Chondrocyte (in vitro differentiated cells): ENCODE results near the gene PAX2. TPM values are rescaled to one million over a fixed set of nuclear protein-coding genes. Genes with fewer than 3 reads are reported as not detected.
A peak's percentile ranks its signal among the peaks of the same experiment; 100 is the strongest.

Source experiments
- DNase-seq: peaks from one replicate; pipeline ENCODE4 v3.0.0; 2021; ENCODE audit warnings: mixed read lengths, low spot score
- H3K27ac Mint-ChIP-seq: one replicate; pipeline ENCODE4 v1.8.0; 2021; ENCODE audit warnings: mild to moderate bottlenecking, moderate library complexity, mixed read lengths; ENCODE audit not compliant: unreplicated experiment
- H3K27me3 Mint-ChIP-seq: 2 replicates; pipeline ENCODE4 v1.8.0; 2021; ENCODE audit warnings: low read depth, mixed read lengths
- H3K36me3 Mint-ChIP-seq: 2 replicates; pipeline ENCODE4 v1.8.0; 2021; ENCODE audit warnings: low read depth, mixed read lengths
- H3K4me1 Mint-ChIP-seq: 2 replicates; pipeline ENCODE4 v1.8.0; 2021; ENCODE audit warnings: low read depth, mild to moderate bottlenecking, mixed read lengths
- H3K4me3 Mint-ChIP-seq: one replicate; pipeline ENCODE4 v1.8.0; 2021; ENCODE audit warnings: mild to moderate bottlenecking, moderate library complexity, mixed read lengths; ENCODE audit not compliant: unreplicated experiment
- H3K9me3 Mint-ChIP-seq: 2 replicates; pipeline ENCODE4 v1.8.0; 2021; ENCODE audit warnings: low read depth, mixed read lengths
- total RNA-seq: library from RNA; stranded (reverse); gene quantifications from 3 replicates; pipeline ENCODE4 v1.2.1, GENCODE V29; 2021
- TF ChIP-seq, protein P1 (sequence below): fragments of 200-600 bp; sonication (generic); IDR thresholded peaks from 2 replicates; pipeline ENCODE4 v1.5.0; 2021; ENCODE audit warnings: antibody characterized with exemption, mild to moderate bottlenecking, moderate library complexity

Gene PAX2
- total RNA-seq, 1 donor from 2014 or later: 0.62 TPM

DNA sequence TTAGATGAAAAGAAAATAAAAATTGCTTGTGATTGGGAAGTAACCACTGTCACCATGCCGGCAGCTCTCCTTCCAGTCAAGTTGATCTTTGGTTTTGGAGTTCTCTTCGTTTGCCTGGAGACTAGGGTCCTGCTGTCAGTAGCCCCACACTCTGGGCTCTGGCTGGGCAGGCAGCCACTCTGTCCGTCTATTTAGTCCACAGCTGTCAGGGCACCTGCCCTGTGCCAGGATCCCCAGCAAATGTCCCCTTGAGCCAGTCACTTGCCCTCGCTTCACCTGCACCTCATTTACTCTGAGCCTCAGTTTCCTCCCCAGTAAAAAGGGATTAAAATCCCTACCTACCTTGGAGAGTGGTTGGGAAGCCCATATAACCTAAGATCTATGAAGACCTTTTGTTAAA, 55.5 kb downstream of the PAX2 start:
- H3K9me3 Mint-ChIP-seq: no peaks in the 10 kb centered on the region
- no peaks in the 10 kb centered on the region for H3K4me1 Mint-ChIP-seq
- no peak overlapping the region for H3K4me3 Mint-ChIP-seq
- H3K27ac Mint-ChIP-seq: no peak overlapping the region
- H3K36me3 Mint-ChIP-seq: no peaks in the 10 kb centered on the region
- TF ChIP-seq, protein P1, sequence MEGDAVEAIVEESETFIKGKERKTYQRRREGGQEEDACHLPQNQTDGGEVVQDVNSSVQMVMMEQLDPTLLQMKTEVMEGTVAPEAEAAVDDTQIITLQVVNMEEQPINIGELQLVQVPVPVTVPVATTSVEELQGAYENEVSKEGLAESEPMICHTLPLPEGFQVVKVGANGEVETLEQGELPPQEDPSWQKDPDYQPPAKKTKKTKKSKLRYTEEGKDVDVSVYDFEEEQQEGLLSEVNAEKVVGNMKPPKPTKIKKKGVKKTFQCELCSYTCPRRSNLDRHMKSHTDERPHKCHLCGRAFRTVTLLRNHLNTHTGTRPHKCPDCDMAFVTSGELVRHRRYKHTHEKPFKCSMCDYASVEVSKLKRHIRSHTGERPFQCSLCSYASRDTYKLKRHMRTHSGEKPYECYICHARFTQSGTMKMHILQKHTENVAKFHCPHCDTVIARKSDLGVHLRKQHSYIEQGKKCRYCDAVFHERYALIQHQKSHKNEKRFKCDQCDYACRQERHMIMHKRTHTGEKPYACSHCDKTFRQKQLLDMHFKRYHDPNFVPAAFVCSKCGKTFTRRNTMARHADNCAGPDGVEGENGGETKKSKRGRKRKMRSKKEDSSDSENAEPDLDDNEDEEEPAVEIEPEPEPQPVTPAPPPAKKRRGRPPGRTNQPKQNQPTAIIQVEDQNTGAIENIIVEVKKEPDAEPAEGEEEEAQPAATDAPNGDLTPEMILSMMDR: no peak
- H3K27me3 Mint-ChIP-seq: peaks cover 71% of the 10 kb centered on the region
- peak; percentile 71 for DNase-seq

DNA sequence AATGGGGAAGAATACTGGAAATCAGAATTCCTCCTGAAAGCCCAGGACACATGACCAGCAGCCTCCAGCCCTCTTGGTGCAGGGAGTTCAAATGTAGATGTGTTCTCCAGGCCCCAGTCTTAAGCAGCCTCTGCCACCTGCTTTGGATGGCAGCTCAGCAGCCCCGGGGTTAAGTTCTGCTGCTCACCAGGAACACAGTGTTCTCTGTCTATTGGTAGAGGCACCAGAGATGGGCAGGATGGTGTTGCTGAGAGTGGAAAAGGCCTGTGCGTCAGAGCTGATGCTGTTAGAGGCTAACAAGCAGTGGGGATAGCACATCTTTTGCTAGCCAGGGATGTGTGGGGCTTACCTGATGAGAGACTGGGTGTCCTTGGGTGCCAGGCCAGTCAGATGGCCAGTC, 56.8 kb downstream of the PAX2 start:
- peak; percentile 43 for DNase-seq
- no peaks in the 10 kb centered on the region for H3K4me1 Mint-ChIP-seq
- TF ChIP-seq, protein P1: no peak
- no peak overlapping the region for H3K27ac Mint-ChIP-seq
- H3K27me3 Mint-ChIP-seq: peaks cover 74% of the 10 kb centered on the region
- no peak overlapping the region for H3K4me3 Mint-ChIP-seq
- H3K36me3 Mint-ChIP-seq: no peaks in the 10 kb centered on the region
- no peaks in the 10 kb centered on the region for H3K9me3 Mint-ChIP-seq

DNA sequence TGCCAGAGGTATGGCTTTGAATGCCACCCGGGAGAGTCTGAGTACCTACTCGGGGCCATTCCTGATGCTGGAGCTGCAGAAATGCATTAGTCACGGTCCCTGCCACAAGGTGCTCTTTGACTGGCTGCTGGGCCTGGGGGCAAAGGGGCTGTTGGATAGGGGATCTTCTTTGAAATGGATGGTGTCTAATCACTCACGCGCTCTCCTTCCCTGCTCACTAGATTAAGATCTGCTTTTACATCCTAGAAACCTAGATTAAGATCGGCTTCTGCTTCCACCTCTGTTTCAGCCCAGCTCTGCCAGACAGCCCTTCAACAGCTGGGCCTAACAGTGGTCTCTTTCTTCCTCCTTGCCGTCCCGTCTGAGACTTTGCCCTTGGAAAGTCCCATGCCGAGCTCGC, 57.2 kb downstream of the PAX2 start:
- TF ChIP-seq, protein P1: no peak
- Mint-ChIP-seq H3K27me3 (peaks cover 74% of the 10 kb centered on the region), H3K27ac (no peak overlapping the region), H3K36me3 (no peaks in the 10 kb centered on the region), H3K4me3 (no peak overlapping the region), H3K4me1 (no peaks in the 10 kb centered on the region), H3K9me3 (no peaks in the 10 kb centered on the region)
- peak; percentile 47 for DNase-seq

DNA sequence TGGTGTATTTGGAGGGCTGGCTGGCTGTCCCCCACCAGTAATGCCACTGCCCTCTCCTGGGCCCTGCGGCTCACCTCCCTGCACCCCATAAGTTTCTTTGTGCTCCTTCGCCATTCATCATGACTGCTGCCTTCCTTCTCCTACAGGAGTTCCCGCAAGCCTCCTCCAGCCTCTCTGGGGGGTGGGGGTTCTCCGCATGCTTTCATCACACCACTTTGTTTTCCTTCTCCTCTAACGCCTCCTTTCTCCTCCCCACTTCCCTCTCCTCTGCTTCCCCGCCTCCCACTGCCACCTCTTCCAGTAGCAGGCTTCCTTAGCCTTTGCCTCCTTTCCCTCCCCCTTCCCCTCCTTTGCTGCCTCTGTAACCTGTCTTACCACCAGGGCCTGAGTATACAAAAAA, 58.1 kb downstream of the PAX2 start:
- Mint-ChIP-seq H3K27me3 (peaks cover 73% of the 10 kb centered on the region), H3K4me1 (no peaks in the 10 kb centered on the region), H3K36me3 (no peaks in the 10 kb centered on the region), H3K4me3 (no peak overlapping the region), H3K9me3 (no peaks in the 10 kb centered on the region), H3K27ac (no peak overlapping the region)
- TF ChIP-seq, protein P1: no peak
- DNase-seq: peak; percentile 58

DNA sequence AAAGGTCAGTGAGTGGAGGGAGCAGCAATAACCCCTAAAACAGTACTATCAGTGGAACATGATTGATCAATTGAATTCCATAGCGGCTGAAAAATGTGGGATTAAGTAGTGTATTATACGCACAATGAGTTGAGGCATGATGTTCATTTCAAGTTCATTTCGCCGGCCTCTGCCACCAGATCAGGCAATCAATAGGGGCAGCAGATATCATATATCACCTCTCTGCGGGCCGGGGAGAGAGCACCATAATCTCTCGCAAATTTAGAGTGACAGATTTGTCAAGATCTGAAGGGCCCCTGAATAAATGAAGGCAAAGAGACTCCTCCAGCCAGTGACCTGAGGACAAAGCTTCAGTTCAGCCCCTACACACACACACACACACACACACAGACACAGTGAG, 58.5 kb downstream of the PAX2 start:
- no peak overlapping the region for H3K4me3 Mint-ChIP-seq

More for the DNA sequence above, 58.5 kb downstream of the PAX2 start:
- no peaks in the 10 kb centered on the region for H3K4me1 Mint-ChIP-seq
- TF ChIP-seq, protein P1: no peak
- H3K9me3 Mint-ChIP-seq: no peaks in the 10 kb centered on the region
- peaks cover 72% of the 10 kb centered on the region for H3K27me3 Mint-ChIP-seq
- no peak overlapping the region for H3K27ac Mint-ChIP-seq
- peak; percentile 52 for DNase-seq
- H3K36me3 Mint-ChIP-seq: no peaks in the 10 kb centered on the region
